ENCODE results near the gene PAX9.

PAX9 gene

GRCh38 chr14:36661506-36662257, at the start of gene PAX9:
PAX9 (plus strand) TSS chr14:36661860; CDS start chr14:36662090, 230 bp downstream.
- H3K4me2 ChIP-seq (ENCODE audit: low read length), result peak within 1 kb of the TSS; percentile 99
- peaks cover 77% of the 10 kb centered on the region for H3K79me2 ChIP-seq
- H3K4me3 ChIP-seq (ENCODE audit: low read depth, low read length), result peak within 1 kb of the TSS; percentile 98
- peak within 1 kb of the TSS; percentile 99 for H3K27ac ChIP-seq
- H2AFZ ChIP-seq, result peak within 1 kb of the TSS; percentile 28
- no peaks in the 10 kb centered on the region for H3K4me1 ChIP-seq
- H3K27me3 ChIP-seq (ENCODE audit: control insufficient read depth, insufficient read depth, low read length), result no peaks in the 10 kb centered on the region
- H3K9me3 ChIP-seq (ENCODE audit: control insufficient read depth, low read length), result no peaks in the 10 kb centered on the region
- TF ChIP-seq CTCF (IDR thresholded peaks at IDR 0.05), result no peak
- no peaks in the 10 kb centered on the region for H3K36me3 ChIP-seq (ENCODE audit: control insufficient read depth, insufficient read depth, low read length)
- H3K9ac ChIP-seq, result peak within 1 kb of the TSS; percentile 99

GRCh38 chr14:36617824-36618223, 43.8 kb upstream of the PAX9 start:
- no peak overlapping the region for H3K4me3 ChIP-seq (ENCODE audit: low read depth, low read length)
- TF ChIP-seq CTCF (IDR thresholded peaks at IDR 0.05), result no peak
- H3K79me2 ChIP-seq, result no peaks in the 10 kb centered on the region
- no peak overlapping the region for H3K4me2 ChIP-seq (ENCODE audit: low read length)
- H3K4me1 ChIP-seq, result no peaks in the 10 kb centered on the region
- no peaks in the 10 kb centered on the region for H3K36me3 ChIP-seq (ENCODE audit: control insufficient read depth, insufficient read depth, low read length)
- no peak overlapping the region for H2AFZ ChIP-seq
- H3K27ac ChIP-seq, result no peak overlapping the region
- H3K9me3 ChIP-seq (ENCODE audit: control insufficient read depth, low read length), result no peaks in the 10 kb centered on the region
- no peak overlapping the region for H3K9ac ChIP-seq
- no peaks in the 10 kb centered on the region for H3K27me3 ChIP-seq (ENCODE audit: control insufficient read depth, insufficient read depth, low read length)

GRCh38 chr14:36618641-36619040, 43.0 kb upstream of the PAX9 start:
- no peaks in the 10 kb centered on the region for H3K79me2 ChIP-seq
- no peaks in the 10 kb centered on the region for H3K36me3 ChIP-seq (ENCODE audit: control insufficient read depth, insufficient read depth, low read length)
- no peaks in the 10 kb centered on the region for H3K9me3 ChIP-seq (ENCODE audit: control insufficient read depth, low read length)
- no peak for TF ChIP-seq CTCF (IDR thresholded peaks at IDR 0.05)
- no peaks in the 10 kb centered on the region for H3K4me1 ChIP-seq
- H3K9ac ChIP-seq, result no peak overlapping the region
- H3K27ac ChIP-seq, result no peak overlapping the region
- H2AFZ ChIP-seq, result no peak overlapping the region
- H3K27me3 ChIP-seq (ENCODE audit: control insufficient read depth, insufficient read depth, low read length), result no peaks in the 10 kb centered on the region
- H3K4me2 ChIP-seq (ENCODE audit: low read length), result no peak overlapping the region
- no peak overlapping the region for H3K4me3 ChIP-seq (ENCODE audit: low read depth, low read length)

GRCh38 chr14:36619131-36619530, 42.5 kb upstream of the PAX9 start:
- no peaks in the 10 kb centered on the region for H3K27me3 ChIP-seq (ENCODE audit: control insufficient read depth, insufficient read depth, low read length)
- H3K4me1 ChIP-seq, result no peaks in the 10 kb centered on the region
- H3K79me2 ChIP-seq, result no peaks in the 10 kb centered on the region
- no peaks in the 10 kb centered on the region for H3K9me3 ChIP-seq (ENCODE audit: control insufficient read depth, low read length)
- H3K9ac ChIP-seq, result no peak overlapping the region
- H3K4me2 ChIP-seq (ENCODE audit: low read length), result no peak overlapping the region
- no peak overlapping the region for H3K4me3 ChIP-seq (ENCODE audit: low read depth, low read length)
- H3K36me3 ChIP-seq (ENCODE audit: control insufficient read depth, insufficient read depth, low read length), result no peaks in the 10 kb centered on the region
- H2AFZ ChIP-seq, result no peak overlapping the region
- TF ChIP-seq CTCF (IDR thresholded peaks at IDR 0.05), result no peak
- H3K27ac ChIP-seq, result no peak overlapping the region

- H3K4me3 ChIP-seq (ENCODE audit: low read depth, low read length), result no peak overlapping the region
- H3K27ac ChIP-seq, result no peak overlapping the region
Observed at GRCh38 chr14:36619853-36620252, 41.8 kb upstream of the PAX9 start.

More at GRCh38 chr14:36619853-36620252, 41.8 kb upstream of the PAX9 start:
- H3K4me2 ChIP-seq (ENCODE audit: low read length), result no peak overlapping the region
- no peak overlapping the region for H2AFZ ChIP-seq
- H3K9me3 ChIP-seq (ENCODE audit: control insufficient read depth, low read length), result no peaks in the 10 kb centered on the region
- no peaks in the 10 kb centered on the region for H3K79me2 ChIP-seq
- H3K4me1 ChIP-seq, result no peaks in the 10 kb centered on the region
- no peak for TF ChIP-seq CTCF (IDR thresholded peaks at IDR 0.05)
- no peaks in the 10 kb centered on the region for H3K36me3 ChIP-seq (ENCODE audit: control insufficient read depth, insufficient read depth, low read length)
- H3K9ac ChIP-seq, result no peak overlapping the region
- no peaks in the 10 kb centered on the region for H3K27me3 ChIP-seq (ENCODE audit: control insufficient read depth, insufficient read depth, low read length)

Data from parathyroid adenoma (tissue), 2 donors.